Astrocyte of the spinal cord (primary cell): ENCODE results near the gene TFPI2.

Source experiments
- DNase-seq: peaks from one replicate; pipeline ENCODE4 v3.0.0; 2011; ENCODE audit warnings: low read depth, low spot score
- H3K4me3 ChIP-seq: 2 replicates; pipeline ENCODE4 v1.5.1; 2011; ENCODE audit warnings: low read depth, mild to moderate bottlenecking, low read length, moderate library complexity
- CTCF ChIP-seq: IDR thresholded peaks from 2 replicates; pipeline ENCODE4 v1.5.1; 2012; ENCODE audit warnings: low read depth, mild to moderate bottlenecking, low read length, inconsistent platforms
- in situ Hi-C: cut with HindIII; loops from 2 replicates; pipeline ENCODE4 v1.10.0; 2017; ENCODE audit warnings: low sequenced_read_pairs

Gene TFPI2

GRCh38 chr7:93836116-93836515 lies 54.4 kb downstream of the TFPI2 start:
- H3K4me3 ChIP-seq = no peak overlapping the region
- no peak for TF ChIP-seq CTCF
- no peak for DNase-seq
- in situ Hi-C loops = no loop called here

GRCh38 chr7:93835702-93836101 lies 54.9 kb downstream of the TFPI2 start:
- in situ Hi-C loops = no loop called here
- no peak for DNase-seq
- no peak for TF ChIP-seq CTCF
- H3K4me3 ChIP-seq = no peak overlapping the region
